Measurements from ENCODE around the gene CTNNBIP1. TPM values are rescaled to one million over a fixed set of nuclear protein-coding genes. Genes with fewer than 3 reads are reported as not detected.

Gene CTNNBIP1
- total RNA-seq, 1 donor from 2014 or later = 47.6 TPM

DNA sequence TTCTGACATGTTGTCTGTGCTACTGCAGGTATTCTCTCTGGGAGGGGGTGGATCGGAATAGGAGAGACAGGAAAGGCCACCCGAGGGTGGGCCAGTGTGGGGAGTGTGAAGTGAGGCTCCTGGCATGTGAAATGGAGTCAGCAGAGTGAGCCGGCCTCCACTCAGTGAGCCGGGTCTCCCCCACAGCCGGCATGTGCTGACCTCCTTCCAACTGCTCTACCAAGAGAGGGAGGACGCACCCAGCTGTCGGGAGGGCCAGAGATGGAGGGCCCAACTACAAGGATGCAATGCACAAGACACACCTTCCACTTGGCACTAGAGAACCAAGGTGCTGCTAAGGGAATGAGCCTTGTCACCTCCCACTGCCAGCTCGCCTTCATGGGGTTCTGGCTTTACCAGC lies 58.1 kb downstream of the CTNNBIP1 start:
- DNase-seq (no peak), ATAC-seq (no peak)
- intact Hi-C loops (cut with DNase I) = no loop called here
- TF ChIP-seq, protein P1, sequence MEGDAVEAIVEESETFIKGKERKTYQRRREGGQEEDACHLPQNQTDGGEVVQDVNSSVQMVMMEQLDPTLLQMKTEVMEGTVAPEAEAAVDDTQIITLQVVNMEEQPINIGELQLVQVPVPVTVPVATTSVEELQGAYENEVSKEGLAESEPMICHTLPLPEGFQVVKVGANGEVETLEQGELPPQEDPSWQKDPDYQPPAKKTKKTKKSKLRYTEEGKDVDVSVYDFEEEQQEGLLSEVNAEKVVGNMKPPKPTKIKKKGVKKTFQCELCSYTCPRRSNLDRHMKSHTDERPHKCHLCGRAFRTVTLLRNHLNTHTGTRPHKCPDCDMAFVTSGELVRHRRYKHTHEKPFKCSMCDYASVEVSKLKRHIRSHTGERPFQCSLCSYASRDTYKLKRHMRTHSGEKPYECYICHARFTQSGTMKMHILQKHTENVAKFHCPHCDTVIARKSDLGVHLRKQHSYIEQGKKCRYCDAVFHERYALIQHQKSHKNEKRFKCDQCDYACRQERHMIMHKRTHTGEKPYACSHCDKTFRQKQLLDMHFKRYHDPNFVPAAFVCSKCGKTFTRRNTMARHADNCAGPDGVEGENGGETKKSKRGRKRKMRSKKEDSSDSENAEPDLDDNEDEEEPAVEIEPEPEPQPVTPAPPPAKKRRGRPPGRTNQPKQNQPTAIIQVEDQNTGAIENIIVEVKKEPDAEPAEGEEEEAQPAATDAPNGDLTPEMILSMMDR (IDR thresholded peaks at IDR 0.05) = no peak
- Histone ChIP-seq H3K9me3 (no peaks in the 10 kb centered on the region), H3K27me3 (no peaks in the 10 kb centered on the region), H3K4me1 (no peaks in the 10 kb centered on the region), H3K4me3 (no peak overlapping the region), H3K36me3 (peaks cover 6% of the 10 kb centered on the region), H3K27ac (no peak overlapping the region)

DNA sequence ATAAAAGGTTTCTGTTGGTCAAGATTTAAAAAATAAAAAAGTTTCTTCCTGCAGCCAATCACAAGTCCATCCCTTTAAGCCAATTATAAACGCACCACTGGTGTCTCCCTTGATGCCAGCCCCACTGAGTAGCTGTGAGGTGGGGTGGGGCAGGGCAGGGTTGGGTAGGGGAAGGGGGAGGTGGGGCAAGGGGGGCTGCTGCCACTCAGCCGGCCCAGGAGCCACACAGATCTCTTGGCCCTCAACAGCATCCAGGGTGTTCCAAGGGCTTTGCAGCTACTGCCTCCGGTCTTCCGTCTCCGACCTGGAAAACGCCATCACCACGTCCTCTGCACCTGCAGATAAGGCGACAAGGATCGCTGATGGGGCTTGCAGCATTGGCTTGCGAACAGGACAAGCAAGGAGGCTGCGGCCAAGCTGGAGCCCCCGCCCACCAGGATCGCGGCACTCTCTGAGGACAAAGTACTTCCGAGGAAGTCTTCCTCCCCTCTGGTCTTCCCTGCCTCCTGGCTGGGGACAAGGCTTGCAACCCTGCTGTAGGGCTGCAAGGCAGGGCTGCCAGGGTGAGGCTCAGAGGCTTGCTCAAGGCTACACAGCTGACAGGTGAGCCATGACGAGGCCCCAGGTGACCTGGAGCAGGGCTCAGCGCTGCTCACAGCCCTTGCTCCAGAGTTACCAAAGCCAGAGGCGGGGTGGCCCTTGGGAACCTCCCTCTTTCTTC lies 59.5 kb downstream of the CTNNBIP1 start:
- ATAC-seq (no peak), DNase-seq (no peak)
- Histone ChIP-seq H3K4me3 (no peak overlapping the region), H3K27ac (no peak overlapping the region), H3K9me3 (no peaks in the 10 kb centered on the region), H3K4me1 (no peaks in the 10 kb centered on the region), H3K27me3 (no peaks in the 10 kb centered on the region), H3K36me3 (peaks cover 6% of the 10 kb centered on the region)
- intact Hi-C loops (cut with DNase I) = no loop called here
- TF ChIP-seq, protein P1 (IDR thresholded peaks at IDR 0.05) = no peak

DNA sequence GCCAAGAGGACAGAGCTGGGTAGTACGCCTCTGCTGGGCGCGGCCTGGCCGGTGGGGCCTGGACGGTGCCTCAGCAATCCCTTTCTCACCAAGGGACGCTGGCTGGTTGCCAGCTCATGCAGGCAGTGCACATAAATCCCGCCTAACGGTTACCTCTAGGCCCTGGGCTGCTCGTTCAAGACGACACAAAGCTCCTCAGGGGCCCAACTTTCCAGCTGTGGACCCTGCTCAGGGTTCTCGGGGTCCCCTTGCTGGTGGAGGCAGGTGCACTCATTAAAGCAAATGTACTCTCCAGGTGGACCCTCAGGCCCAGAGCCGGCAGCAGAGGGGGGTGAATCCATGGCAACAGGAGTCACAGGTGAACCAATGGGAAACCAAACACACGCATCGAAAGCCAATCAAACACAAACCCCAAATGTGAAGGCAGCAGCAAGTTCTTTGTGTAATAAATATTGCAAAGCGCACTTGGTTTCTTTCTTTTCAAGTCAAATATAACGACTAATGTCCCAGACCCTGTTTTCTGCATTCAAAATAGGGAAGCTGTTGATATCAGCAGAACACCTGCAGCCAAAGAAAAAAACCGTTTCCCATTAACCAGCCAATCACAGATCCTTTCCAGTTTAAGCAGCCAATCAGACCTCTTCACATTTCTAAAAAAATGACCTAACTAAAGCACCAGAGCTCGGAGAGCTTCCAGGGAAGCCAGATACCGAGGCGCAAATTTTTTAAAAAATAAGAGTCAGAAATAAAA lies 60.2 kb downstream of the CTNNBIP1 start:
- Histone ChIP-seq H3K4me1 (no peaks in the 10 kb centered on the region), H3K36me3 (peaks cover 6% of the 10 kb centered on the region), H3K9me3 (no peaks in the 10 kb centered on the region), H3K4me3 (no peak overlapping the region), H3K27ac (no peak overlapping the region), H3K27me3 (no peaks in the 10 kb centered on the region)
- no peak for ATAC-seq
- DNase-seq = no peak
- intact Hi-C loops (cut with DNase I) = no loop called here
- TF ChIP-seq, protein P1 (IDR thresholded peaks at IDR 0.05) = no peak

DNA sequence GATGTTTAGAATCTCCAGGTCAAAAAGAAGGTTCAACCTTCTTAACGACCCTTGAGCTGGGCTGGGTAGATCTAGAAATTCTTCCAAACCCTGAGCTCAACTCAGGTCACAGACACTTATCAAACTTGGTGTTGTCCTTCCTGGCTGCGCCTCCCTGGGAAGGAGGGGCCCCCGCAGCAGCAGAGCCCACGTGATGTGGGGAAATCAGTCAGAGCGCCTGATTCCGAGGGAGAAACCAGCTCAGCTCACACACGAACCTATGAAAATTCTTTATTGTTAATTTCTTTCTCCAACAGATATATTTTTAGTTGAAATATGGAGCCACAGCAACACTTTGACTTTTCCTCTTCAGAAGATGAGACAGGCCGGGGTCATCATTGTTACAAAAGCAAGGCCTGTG lies 62.0 kb downstream of the CTNNBIP1 start:
- ATAC-seq (no peak), DNase-seq (no peak)
- intact Hi-C loops (cut with DNase I) = no loop called here
- Histone ChIP-seq H3K36me3 (peaks cover 6% of the 10 kb centered on the region), H3K9me3 (no peaks in the 10 kb centered on the region), H3K27ac (no peak overlapping the region), H3K4me3 (no peak overlapping the region), H3K27me3 (no peaks in the 10 kb centered on the region), H3K4me1 (no peaks in the 10 kb centered on the region)
- TF ChIP-seq, protein P1 (IDR thresholded peaks at IDR 0.05) = no peak

DNA sequence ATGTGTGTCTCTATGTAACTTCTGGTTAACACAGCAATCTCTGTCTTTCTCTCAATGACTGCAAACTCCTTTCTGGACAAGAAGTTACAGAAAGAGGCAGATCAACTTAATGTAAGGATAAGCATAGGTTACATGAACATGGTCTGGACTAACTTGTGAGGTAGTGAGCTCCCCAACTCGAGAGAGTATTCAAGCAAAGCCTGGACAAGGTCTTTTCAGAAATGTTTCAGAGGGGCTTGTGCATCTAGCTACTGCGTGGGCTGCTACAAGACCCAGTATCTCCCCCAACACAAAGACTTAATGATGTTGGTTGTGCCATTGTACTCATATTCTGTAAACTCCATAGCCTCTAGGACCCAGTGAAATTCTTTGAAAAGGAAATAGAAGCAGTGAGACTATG lies 62.8 kb downstream of the CTNNBIP1 start:
- DNase-seq (no peak), ATAC-seq (no peak)
- H3K9me3 ChIP-seq = no peaks in the 10 kb centered on the region
- peaks cover 6% of the 10 kb centered on the region for H3K36me3 ChIP-seq
- no peaks in the 10 kb centered on the region for H3K27me3 ChIP-seq
- no peak overlapping the region for H3K4me3 ChIP-seq
- no peaks in the 10 kb centered on the region for H3K4me1 ChIP-seq
- intact Hi-C loops (cut with DNase I) = no loop called here
- TF ChIP-seq, protein P1 (IDR thresholded peaks at IDR 0.05) = no peak
- H3K27ac ChIP-seq = no peak overlapping the region
